K562 (cell line): ENCODE data around the gene PDE4A. TPM values are rescaled to one million over a fixed set of nuclear protein-coding genes. Genes with fewer than 3 reads are reported as not detected.

Experiments
- ARID1B ChIP-seq: fragments of 450-650 bp; IDR thresholded peaks from 2 replicates; pipeline ENCODE4 v1.6.1; 2016; ENCODE audit warnings: antibody characterized with exemption, mild to moderate bottlenecking, inconsistent platforms
- BMI1 ChIP-seq: fragments of 150-350 bp; IDR thresholded peaks from 2 replicates; pipeline ENCODE4 v1.6.1; 2014; ENCODE audit warnings: low read length
- HEY1 ChIP-seq: fragments of 250-450 bp; sonication (Bioruptor Pico); IDR thresholded peaks from 2 replicates; pipeline ENCODE4 v1.5.0; 2020; ENCODE audit warnings: mild to moderate bottlenecking, moderate library complexity, borderline replicate concordance
- KDM4B ChIP-seq, 2 experiments: fragments of 450-650 bp in 1 of 2; sonication (generic) in 1 of 2; IDR thresholded peaks; 2 replicates each; pipeline ENCODE4 v1.6.1; 2016 to 2017; ENCODE audit warnings: borderline replicate concordance in 2 of 2, antibody characterized with exemption in 1 of 2, low read depth in 1 of 2, mild to moderate bottlenecking in 1 of 2
- MAFK ChIP-seq: IDR thresholded peaks from 2 replicates; pipeline ENCODE4 v1.6.1; 2011; ENCODE audit warnings: low read length, improper control_type of control experiment
- NELFE ChIP-seq: IDR thresholded peaks from 2 replicates; pipeline ENCODE4 v1.6.1; 2011; ENCODE audit warnings: mild to moderate bottlenecking; ENCODE audit not compliant: insufficient read depth, insufficient read length
- NFIX ChIP-seq: fragments of 250-450 bp; sonication (Bioruptor Pico); IDR thresholded peaks from 2 replicates; pipeline ENCODE4 v1.4.0; 2020; ENCODE audit warnings: low read depth, mild to moderate bottlenecking, moderate library complexity
- RBM34 ChIP-seq: fragments of 200-400 bp; formaldehyde crosslinking; IDR thresholded peaks from 2 replicates; pipeline ENCODE4 v1.6.1; 2018; ENCODE audit warnings: low read length, borderline replicate concordance; ENCODE audit not compliant: insufficient read depth
- polyA plus RNA-seq, 8 experiments: library from polyadenylated mRNA; depleted of rRNA in 4 of 8; stranded (reverse) in 5 of 8; unstranded in 3 of 8; fragments of >200 nt; fragmentation: Nextera tagmentation in 2 of 8; fragmentation: Illumina TruSeq in 1 of 8; extraction: Ambion mirVana in 2 of 8; extraction: Trizol in 1 of 8; gene quantifications; 2 replicates each; pipeline versions ENCODE4 v1.2.1 to v1.2.3, GENCODE V29; 2011 to 2014; ENCODE audit warnings: inconsistent platforms in 1 of 8, missing spikeins in 1 of 8
- total RNA-seq, 7 experiments: library from RNA; depleted of rRNA in 6 of 7; stranded (reverse); fragments of >200 nt in 6 of 7; fragmentation: Illumina TruSeq in 2 of 7; extraction: Trizol in 2 of 7; gene quantifications; 2 replicates each; pipeline versions ENCODE4 v1.2.1 to v1.2.3, GENCODE V29; 2011 to 2021; ENCODE audit warnings: low replicate concordance in 1 of 7
- TF ChIP-seq, protein P1 (sequence below): fragments of 250-450 bp; sonication (Bioruptor Pico); IDR thresholded peaks from 2 replicates; pipeline ENCODE4 v1.4.0; 2020; ENCODE audit warnings: mild to moderate bottlenecking, moderate library complexity
- TF ChIP-seq, protein P2 (sequence below), 2 experiments: fragments of 450-650 bp in 1 of 2; sonication (generic) in 1 of 2; formaldehyde crosslinking in 1 of 2; IDR thresholded peaks; 2 replicates each; pipeline versions ENCODE4 v1.7.1 to v1.9.0; 2016 to 2022; ENCODE audit warnings: inconsistent platforms in 1 of 2, mild to moderate bottlenecking in 1 of 2, missing genetic modification reagents in 1 of 2
- TF ChIP-seq, protein P3 (sequence below): fragments of 250-450 bp; sonication (Bioruptor Pico); IDR thresholded peaks from 2 replicates; pipeline ENCODE4 v1.8.0; 2021; ENCODE audit warnings: moderate library complexity, mild to moderate bottlenecking, inconsistent platforms

Gene PDE4A
- total and polyA plus RNA-seq, 9 of the 15 experiments (the other 6 are each of a cell fraction or from before 2014, with no cell fraction given) = 0.66 to 26.9 (median 4.6) TPM

DNA sequence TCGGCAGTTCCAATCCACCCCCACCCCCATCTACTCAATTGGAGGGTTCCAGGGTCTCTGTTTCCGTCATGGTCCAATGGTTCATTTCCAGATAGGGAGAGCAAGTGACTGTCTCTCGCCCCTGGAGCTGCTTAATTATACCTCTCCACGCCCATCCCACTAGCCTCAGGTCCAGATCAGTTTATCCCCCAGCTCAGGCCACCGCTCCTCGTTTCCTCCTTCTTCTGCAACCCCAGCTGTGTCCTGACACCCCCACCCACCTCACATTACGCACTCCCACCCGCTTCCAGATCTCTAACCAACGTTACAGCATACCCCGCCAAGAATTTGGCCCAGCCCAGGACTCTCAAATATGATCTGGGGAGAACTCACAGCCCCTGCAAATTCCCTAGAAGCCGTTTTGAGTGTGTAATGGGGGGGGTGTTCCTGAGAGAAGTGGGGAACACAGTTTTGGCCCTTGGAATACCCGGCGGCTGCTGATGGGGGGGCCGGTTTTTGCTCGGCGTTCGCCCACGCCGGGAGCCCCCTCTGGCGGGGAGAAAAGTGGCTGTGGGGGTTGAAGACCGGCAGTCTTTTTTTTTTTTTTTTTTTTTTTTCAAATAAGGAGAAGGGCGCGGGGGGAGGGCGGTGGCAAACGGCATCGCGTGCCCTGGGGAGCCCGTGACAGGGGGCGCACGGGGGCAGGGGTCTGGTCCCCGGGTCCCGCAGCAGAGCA, 1.7 kb upstream of the PDE4A start (continued):
- TF ChIP-seq, protein P1, sequence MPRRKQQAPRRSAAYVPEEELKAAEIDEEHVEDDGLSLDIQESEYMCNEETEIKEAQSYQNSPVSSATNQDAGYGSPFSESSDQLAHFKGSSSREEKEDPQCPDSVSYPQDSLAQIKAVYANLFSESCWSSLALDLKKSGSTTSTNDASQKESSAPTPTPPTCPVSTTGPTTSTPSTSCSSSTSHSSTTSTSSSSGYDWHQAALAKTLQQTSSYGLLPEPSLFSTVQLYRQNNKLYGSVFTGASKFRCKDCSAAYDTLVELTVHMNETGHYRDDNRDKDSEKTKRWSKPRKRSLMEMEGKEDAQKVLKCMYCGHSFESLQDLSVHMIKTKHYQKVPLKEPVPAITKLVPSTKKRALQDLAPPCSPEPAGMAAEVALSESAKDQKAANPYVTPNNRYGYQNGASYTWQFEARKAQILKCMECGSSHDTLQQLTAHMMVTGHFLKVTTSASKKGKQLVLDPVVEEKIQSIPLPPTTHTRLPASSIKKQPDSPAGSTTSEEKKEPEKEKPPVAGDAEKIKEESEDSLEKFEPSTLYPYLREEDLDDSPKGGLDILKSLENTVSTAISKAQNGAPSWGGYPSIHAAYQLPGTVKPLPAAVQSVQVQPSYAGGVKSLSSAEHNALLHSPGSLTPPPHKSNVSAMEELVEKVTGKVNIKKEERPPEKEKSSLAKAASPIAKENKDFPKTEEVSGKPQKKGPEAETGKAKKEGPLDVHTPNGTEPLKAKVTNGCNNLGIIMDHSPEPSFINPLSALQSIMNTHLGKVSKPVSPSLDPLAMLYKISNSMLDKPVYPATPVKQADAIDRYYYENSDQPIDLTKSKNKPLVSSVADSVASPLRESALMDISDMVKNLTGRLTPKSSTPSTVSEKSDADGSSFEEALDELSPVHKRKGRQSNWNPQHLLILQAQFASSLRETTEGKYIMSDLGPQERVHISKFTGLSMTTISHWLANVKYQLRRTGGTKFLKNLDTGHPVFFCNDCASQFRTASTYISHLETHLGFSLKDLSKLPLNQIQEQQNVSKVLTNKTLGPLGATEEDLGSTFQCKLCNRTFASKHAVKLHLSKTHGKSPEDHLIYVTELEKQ = no peak
- TF ChIP-seq BMI1 (no peak), RBM34 (no peak), MAFK (no peak), ARID1B (no peak), HEY1 (no peak), KDM4B (IDR thresholded peaks at IDR 0.05; ENCODE audit: borderline replicate concordance in 2 of 2, low read depth in 1 of 2) (no peak), NELFE (no peak), NFIX (CRISPR knock-in tag) (no peak)
- TF ChIP-seq, protein P2, sequence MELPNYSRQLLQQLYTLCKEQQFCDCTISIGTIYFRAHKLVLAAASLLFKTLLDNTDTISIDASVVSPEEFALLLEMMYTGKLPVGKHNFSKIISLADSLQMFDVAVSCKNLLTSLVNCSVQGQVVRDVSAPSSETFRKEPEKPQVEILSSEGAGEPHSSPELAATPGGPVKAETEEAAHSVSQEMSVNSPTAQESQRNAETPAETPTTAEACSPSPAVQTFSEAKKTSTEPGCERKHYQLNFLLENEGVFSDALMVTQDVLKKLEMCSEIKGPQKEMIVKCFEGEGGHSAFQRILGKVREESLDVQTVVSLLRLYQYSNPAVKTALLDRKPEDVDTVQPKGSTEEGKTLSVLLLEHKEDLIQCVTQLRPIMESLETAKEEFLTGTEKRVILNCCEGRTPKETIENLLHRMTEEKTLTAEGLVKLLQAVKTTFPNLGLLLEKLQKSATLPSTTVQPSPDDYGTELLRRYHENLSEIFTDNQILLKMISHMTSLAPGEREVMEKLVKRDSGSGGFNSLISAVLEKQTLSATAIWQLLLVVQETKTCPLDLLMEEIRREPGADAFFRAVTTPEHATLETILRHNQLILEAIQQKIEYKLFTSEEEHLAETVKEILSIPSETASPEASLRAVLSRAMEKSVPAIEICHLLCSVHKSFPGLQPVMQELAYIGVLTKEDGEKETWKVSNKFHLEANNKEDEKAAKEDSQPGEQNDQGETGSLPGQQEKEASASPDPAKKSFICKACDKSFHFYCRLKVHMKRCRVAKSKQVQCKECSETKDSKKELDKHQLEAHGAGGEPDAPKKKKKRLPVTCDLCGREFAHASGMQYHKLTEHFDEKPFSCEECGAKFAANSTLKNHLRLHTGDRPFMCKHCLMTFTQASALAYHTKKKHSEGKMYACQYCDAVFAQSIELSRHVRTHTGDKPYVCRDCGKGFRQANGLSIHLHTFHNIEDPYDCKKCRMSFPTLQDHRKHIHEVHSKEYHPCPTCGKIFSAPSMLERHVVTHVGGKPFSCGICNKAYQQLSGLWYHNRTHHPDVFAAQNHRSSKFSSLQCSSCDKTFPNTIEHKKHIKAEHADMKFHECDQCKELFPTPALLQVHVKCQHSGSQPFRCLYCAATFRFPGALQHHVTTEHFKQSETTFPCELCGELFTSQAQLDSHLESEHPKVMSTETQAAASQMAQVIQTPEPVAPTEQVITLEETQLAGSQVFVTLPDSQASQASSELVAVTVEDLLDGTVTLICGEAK (IDR thresholded peaks at IDR 0.05) = 0 out of 2 replicates have a peak, but pooled peaks have one; percentile 28
- TF ChIP-seq, protein P2 (CRISPR knock-in tag; IDR thresholded peaks at IDR 0.05) = no peak
- TF ChIP-seq, protein P3, sequence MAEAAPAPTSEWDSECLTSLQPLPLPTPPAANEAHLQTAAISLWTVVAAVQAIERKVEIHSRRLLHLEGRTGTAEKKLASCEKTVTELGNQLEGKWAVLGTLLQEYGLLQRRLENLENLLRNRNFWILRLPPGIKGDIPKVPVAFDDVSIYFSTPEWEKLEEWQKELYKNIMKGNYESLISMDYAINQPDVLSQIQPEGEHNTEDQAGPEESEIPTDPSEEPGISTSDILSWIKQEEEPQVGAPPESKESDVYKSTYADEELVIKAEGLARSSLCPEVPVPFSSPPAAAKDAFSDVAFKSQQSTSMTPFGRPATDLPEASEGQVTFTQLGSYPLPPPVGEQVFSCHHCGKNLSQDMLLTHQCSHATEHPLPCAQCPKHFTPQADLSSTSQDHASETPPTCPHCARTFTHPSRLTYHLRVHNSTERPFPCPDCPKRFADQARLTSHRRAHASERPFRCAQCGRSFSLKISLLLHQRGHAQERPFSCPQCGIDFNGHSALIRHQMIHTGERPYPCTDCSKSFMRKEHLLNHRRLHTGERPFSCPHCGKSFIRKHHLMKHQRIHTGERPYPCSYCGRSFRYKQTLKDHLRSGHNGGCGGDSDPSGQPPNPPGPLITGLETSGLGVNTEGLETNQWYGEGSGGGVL (CRISPR knock-in tag) = no peak
